Skin of body (tissue), 2 donors: ENCODE data around the gene RHBDL2. TPM values are rescaled to one million over a fixed set of nuclear protein-coding genes. Genes with fewer than 3 reads are reported as not detected.
A peak's percentile ranks its signal among the peaks of the same experiment; 100 is the strongest.
"Not testable (repeated sequence)": the region's sequence is repeated elsewhere in the genome, so short reads cannot be mapped to it uniquely, and the experiment has no call there.

ENCODE experiments used
- DNase-seq: peaks from one replicate; lab custom pipeline; 2025; lab: John Stamatoyannopoulos, UW
- total RNA-seq: library from RNA; depleted of rRNA; stranded (reverse); fragments of >200 nt; gene quantifications from one replicate; pipeline ENCODE4 v1.2.3, GENCODE V29; 2014

The RHBDL2 gene
- total RNA-seq, 1 donor from 2014 or later, result 2.2 TPM

GRCh38 chr1:38881487-38881886 is 60.1 kb downstream of the RHBDL2 start, which contains the start of gene GJA9:
TSS of gene GJA9 (minus strand) at chr1:38881587. CDS start at chr1:38876098, 5,489 bp downstream.
- DNase-seq, result no peak

GRCh38 chr1:38875811-38876210 is 65.8 kb downstream of the RHBDL2 start:
- DNase-seq, result no peak

- DNase-seq, result peak; percentile 95
Measured at GRCh38 chr1:38873027-38873969, 68.3 kb downstream of the RHBDL2 start, which contains the start of gene MYCBP. TSS of gene MYCBP (minus strand) at chr1:38873348. CDS start at chr1:38873305, 43 bp downstream.

GRCh38 chr1:38872401-38873026 is 69.1 kb downstream of the RHBDL2 start:
- no peak for DNase-seq

- DNase-seq, result no peak
Measured at GRCh38 chr1:38870996-38871395, 70.6 kb downstream of the RHBDL2 start.

- no peak for DNase-seq
Measured at GRCh38 chr1:38867208-38867607, 74.4 kb downstream of the RHBDL2 start.

GRCh38 chr1:38865112-38865715 is 76.4 kb downstream of the RHBDL2 start:
- no peak for DNase-seq

- DNase-seq, result no peak
Measured at GRCh38 chr1:38860454-38860795, 81.2 kb downstream of the RHBDL2 start.

- DNase-seq, result peak; percentile 95
Measured at GRCh38 chr1:38859561-38860453, 81.8 kb downstream of the RHBDL2 start, which contains the start of gene RRAGC. TSS of gene RRAGC (minus strand) at chr1:38859772. CDS start at chr1:38859646, 126 bp downstream.

GRCh38 chr1:38858833-38859560 is 82.6 kb downstream of the RHBDL2 start:
- no peak for DNase-seq

GRCh38 chr1:38852780-38853179 is 88.8 kb downstream of the RHBDL2 start:
- no peak for DNase-seq

- DNase-seq, result no peak
Measured at GRCh38 chr1:38848071-38848470, 93.6 kb downstream of the RHBDL2 start.

GRCh38 chr1:38846210-38846609 is 95.4 kb downstream of the RHBDL2 start:
- DNase-seq, result no peak

- DNase-seq, result not testable (repeated sequence)
Measured at GRCh38 chr1:38845088-38845487, 96.5 kb downstream of the RHBDL2 start.

GRCh38 chr1:38840281-38840680 is 101.3 kb downstream of the RHBDL2 start:
- DNase-seq, result no peak

GRCh38 chr1:38839363-38839762 is 102.3 kb downstream of the RHBDL2 start:
- no peak for DNase-seq

GRCh38 chr1:38836316-38836715 is 105.3 kb downstream of the RHBDL2 start:
- DNase-seq, result not testable (repeated sequence)
